NCI-H2107 treated with DMSO at 0.1 percent for 48 hours (cell line): ENCODE results near the gene CYP2C8.
"Not testable (repeated sequence)": the region's sequence is repeated elsewhere in the genome, so short reads cannot be mapped to it uniquely, and the experiment has no call there.

Experiments
- DNase-seq: peaks from one replicate; lab custom pipeline; 2025; ENCODE audit not compliant: unreplicated experiment; lab: John Stamatoyannopoulos, UW

Gene CYP2C8

DNA sequence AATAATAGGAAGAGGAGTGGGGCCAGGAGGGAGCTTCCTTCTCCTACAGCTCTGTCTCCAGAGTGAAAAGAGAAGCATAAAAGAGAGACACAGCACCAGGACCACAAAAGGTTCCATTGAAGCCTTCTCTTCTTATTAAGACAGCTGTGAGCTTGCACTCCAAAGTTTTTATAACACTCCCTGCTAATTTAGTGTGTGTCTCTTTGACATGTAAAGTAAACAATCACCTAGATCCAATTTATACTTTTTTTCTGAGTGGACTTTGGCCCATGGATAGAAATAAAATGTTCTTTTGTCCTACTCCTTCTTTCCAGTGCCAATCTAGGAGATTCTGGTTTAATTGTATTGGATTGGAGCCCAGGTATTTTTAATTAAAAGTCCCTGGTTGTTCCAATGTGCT is at the start of gene CYP2C8:
TSS of gene CYP2C8 (minus strand) at position 212 of the 400 bp plus-strand sequence. CDS start at position 117, 95 bp downstream.
- no peak for DNase-seq

GRCh38 chr10:95116869-95117269 is 47.6 kb upstream of the CYP2C8 start:
- no peak for DNase-seq

- DNase-seq, result not testable (repeated sequence)
Observed at GRCh38 chr10:95110823-95111222, 41.5 kb upstream of the CYP2C8 start.

DNA sequence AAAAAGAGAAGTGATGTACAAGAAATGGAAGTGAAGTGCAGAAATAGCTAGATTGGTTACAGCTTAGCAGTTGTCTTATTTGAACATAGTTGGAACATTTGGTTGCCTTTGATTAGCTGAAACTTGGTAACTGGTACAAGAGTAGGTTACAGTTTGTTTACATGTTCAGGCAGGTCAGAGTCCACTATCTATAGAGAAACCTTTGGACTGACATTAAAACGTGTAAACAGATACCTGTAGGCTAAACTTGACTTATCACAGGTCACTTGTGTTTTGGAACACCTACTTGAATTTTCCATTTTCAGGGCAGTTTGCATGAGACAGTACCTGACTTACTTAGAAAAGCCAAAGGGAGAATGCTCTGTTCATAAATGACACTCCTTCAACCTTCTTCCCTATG is 28.5 kb upstream of the CYP2C8 start:
- no peak for DNase-seq

- no peak for DNase-seq
Observed at GRCh38 chr10:95096143-95096542, 26.8 kb upstream of the CYP2C8 start.

GRCh38 chr10:95079626-95080025 is 10.3 kb upstream of the CYP2C8 start:
- not testable (repeated sequence) for DNase-seq

GRCh38 chr10:95077556-95077955 is 8.3 kb upstream of the CYP2C8 start:
- no peak for DNase-seq

DNA sequence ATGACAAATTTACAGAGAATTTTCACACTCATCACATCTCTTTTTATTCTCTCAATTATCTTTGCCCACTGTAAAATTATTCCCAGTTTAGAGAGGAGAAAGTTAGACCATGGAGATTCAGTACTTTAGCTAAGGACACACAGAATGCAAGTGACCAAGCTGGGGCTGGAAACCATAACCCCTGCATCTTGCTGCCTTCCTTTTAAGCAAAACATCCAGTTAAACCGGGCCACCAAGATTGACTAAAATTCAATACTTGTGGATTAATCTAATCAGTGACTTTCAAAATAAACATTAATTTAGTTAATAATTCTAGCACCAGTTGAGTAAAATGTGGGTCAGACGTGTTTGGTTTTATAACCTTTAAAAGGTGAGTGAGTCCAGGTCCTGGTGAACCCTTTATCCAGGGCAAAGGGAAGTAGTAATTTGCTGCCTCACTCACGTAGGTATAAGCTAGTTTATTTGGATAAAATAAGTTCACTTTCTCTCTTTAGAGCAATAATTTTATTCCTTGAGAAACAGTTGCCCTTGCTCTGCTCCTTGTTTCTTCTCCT is 1.9 kb upstream of the CYP2C8 start:
- no peak for DNase-seq

- not testable (repeated sequence) for DNase-seq
Observed at GRCh38 chr10:95064125-95064524, 5.2 kb downstream of the CYP2C8 start.

- DNase-seq, result no peak
Observed at GRCh38 chr10:95056744-95057363, 12.4 kb downstream of the CYP2C8 start.

- DNase-seq, result no peak
Observed at GRCh38 chr10:95049919-95050318, 19.4 kb downstream of the CYP2C8 start.

- no peak for DNase-seq
Observed at GRCh38 chr10:95048206-95048605, 21.1 kb downstream of the CYP2C8 start.

- no peak for DNase-seq
Observed at GRCh38 chr10:95039281-95039680, 30.0 kb downstream of the CYP2C8 start.

- no peak for DNase-seq
Observed at GRCh38 chr10:95035332-95036295, 33.7 kb downstream of the CYP2C8 start.

DNA sequence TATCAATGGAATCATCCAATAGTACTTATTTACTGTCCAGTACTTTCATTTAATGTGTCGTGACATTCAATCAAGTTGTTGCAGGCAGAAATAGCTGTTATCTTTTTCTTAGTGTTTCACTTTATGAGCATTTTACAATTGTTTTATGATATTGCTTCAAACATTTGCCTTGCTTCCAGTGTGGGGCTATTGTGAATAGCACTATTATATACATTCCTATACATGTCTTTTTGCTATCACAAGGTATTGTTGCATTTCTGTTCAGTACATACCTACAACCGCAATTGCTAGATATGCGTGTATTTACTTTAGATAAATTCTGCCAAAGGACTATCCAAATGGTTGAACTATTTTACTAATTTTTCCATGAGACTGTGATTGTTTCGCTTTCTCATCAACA is 34.9 kb downstream of the CYP2C8 start:
- no peak for DNase-seq

GRCh38 chr10:95031656-95032055 is 37.6 kb downstream of the CYP2C8 start:
- no peak for DNase-seq

DNA sequence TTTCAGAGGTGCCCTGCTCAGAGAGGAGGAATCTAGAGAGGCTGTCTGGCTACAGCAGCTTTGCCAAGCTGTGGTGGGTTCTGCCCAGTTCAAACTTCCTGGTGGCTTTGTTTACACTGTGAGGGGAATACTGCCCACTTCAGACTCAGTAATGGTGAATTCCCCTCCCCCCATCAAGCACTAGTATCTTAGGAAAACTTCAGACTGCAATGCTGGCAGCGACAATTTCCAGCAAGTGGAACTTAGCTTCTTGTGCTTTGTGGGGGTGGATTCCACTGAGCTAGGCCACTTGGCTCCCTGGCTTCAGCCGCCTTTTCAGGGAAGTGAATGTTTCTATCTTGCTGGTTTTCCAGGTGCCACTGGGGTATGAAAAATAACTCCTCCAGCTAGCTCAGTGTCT is 42.8 kb downstream of the CYP2C8 start:
- DNase-seq, result no peak

DNA sequence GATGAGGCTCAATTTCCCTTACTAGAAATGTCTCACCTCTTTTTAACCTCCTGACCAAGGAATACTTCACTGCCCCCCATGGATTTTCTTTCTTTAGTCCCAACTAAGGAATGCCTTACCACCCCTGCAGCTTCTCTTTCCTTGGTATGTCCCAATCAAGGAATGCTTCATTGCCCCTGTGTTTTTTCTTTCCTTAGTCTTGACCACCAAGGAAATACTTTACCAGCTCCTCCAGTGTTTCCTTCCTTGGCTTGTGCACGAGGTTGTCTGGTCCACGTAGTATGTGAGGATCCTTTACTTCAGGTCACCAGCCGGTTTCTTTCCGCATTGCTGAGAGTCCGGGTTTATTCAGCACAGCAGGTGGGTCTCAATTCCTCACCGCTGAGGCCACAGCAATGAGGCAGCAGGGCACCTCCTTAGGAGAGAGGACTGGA is 71.5 kb downstream of the CYP2C8 start:
- DNase-seq, result no peak

GRCh38 chr10:94992811-94993210 is 76.5 kb downstream of the CYP2C8 start:
- DNase-seq, result no peak

- no peak for DNase-seq
Observed at GRCh38 chr10:94991243-94991888, 77.9 kb downstream of the CYP2C8 start.

- no peak for DNase-seq
Observed at GRCh38 chr10:94989192-94989591, 80.1 kb downstream of the CYP2C8 start.
